Mononuclear cell (primary cell): ENCODE results near the gene ZNF20. TPM values are rescaled to one million over a fixed set of nuclear protein-coding genes. Genes with fewer than 3 reads are reported as not detected.
"Not testable (repeated sequence)": the region's sequence is repeated elsewhere in the genome, so short reads cannot be mapped to it uniquely, and the experiment has no call there.

Source experiments
- H3K27me3 ChIP-seq: 2 replicates; pipeline ENCODE4 v1.6.0; 2011; ENCODE audit warnings: low read length, control low read depth; ENCODE audit not compliant: insufficient read depth
- H3K4me1 ChIP-seq: 2 replicates; pipeline ENCODE4 v1.5.1; 2011; ENCODE audit warnings: mild to moderate bottlenecking, low read length, control low read depth; ENCODE audit not compliant: insufficient read depth
- H3K4me3 ChIP-seq: 2 replicates; pipeline ENCODE4 v1.5.1; 2011; ENCODE audit warnings: mild to moderate bottlenecking, low read length, moderate library complexity
- H3K9me3 ChIP-seq: 2 replicates; pipeline ENCODE4 v1.5.1; 2011; ENCODE audit warnings: low read depth, mild to moderate bottlenecking, control low read depth, low read length
- total RNA-seq: library from RNA; depleted of rRNA; stranded (reverse); fragments of >200 nt; gene quantifications from one replicate; pipeline ENCODE4 v1.2.3, GENCODE V29; 2012

The ZNF20 gene
- total RNA-seq, 1 donor: 1.9 TPM

DNA sequence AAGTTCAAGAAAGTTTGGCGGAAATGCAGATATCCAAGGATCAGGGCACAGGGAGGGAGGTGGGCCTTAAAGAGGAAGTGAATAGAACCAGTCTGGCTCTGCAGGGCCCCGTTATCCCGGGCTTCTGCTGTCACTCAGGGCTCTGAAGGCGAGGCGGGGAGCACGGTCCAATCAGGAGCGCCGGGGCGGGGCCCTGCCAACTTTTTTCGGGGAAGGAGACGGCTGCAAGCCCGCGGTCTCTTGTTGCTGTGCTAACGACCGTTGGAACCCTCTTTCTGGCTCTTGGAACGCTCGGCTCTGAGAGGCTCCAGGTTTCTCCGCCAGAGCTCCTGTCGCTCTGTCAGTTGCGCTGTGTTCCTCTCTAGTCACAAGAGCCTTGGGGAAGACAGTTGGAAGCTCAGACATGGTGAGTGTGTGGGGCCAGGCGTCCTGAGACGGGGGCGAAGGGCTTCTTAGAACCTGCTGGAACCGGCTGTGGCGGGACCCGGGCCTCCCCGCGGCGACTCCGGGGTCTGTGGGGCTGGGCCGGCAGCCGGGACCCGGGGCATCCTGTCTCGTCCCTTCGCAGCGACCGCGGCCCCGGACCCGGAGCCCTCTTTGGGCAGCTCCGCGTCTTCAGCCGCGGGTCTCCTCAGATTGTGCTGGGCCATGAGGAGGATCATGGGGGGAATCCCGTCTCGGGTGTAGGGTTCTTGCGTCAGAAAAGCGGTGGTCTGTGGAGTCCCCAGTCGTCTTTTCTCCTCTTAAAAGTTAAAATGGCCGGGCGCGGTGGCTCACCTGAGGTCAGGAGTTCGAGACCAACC lies 47.9 kb downstream of the ZNF20 start:
- Histone ChIP-seq H3K4me3 (peak overlapping the region; percentile 37), H3K27me3 (no peaks in the 10 kb centered on the region), H3K4me1 (peaks cover 15% of the 10 kb centered on the region), H3K9me3 (no peaks in the 10 kb centered on the region)

DNA sequence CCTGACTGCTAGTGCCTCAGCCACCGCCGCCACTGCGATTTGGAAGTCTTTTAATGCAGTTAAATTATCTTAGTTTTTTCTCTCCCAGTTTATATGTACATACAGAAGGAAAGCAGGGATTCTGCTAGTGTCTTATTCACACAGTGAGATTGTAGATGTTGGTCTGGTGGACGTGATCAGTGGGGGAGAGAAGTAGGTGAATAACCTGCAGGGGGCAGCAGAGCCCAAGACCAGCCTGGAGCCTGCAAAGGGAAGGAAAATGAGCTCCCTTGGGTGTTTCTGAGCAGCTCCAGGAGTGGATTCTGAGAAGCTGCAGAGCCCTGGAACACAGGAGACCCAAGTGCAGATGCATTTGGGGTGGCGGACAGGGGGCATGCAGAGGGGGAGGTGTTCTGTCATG lies 49.3 kb downstream of the ZNF20 start:
- Histone ChIP-seq H3K9me3 (no peaks in the 10 kb centered on the region), H3K4me1 (peaks cover 15% of the 10 kb centered on the region), H3K4me3 (no peak overlapping the region), H3K27me3 (no peaks in the 10 kb centered on the region)

- peaks cover 17% of the 10 kb centered on the region for H3K9me3 ChIP-seq
- no peaks in the 10 kb centered on the region for H3K27me3 ChIP-seq
- no peak overlapping the region for H3K4me3 ChIP-seq
Measured at GRCh38 chr19:12085074-12085818, 54.9 kb downstream of the ZNF20 start.

GRCh38 chr19:12083336-12083735 lies 56.8 kb downstream of the ZNF20 start:
- not testable (repeated sequence) for H3K4me1 ChIP-seq, H3K4me3 ChIP-seq, H3K27me3 ChIP-seq
- peaks cover 30% of the 10 kb centered on the region for H3K9me3 ChIP-seq

More at GRCh38 chr19:12085074-12085818, 54.9 kb downstream of the ZNF20 start:
- no peaks in the 10 kb centered on the region for H3K4me1 ChIP-seq

Other genes with a start within 250 kb of the ZNF20 start
- 14.8 TPM for gene ZNF700, start 215.2 kb downstream of the ZNF20 start, total RNA-seq
- 1.7 TPM for gene ZNF763, start 175.3 kb downstream of the ZNF20 start, total RNA-seq
- gene ZNF433, start 104.7 kb downstream of the ZNF20 start, total RNA-seq: 0.63 TPM
- gene ZNF878, start 87.4 kb downstream of the ZNF20 start, total RNA-seq: not detected
- gene ZNF844, start 75.6 kb downstream of the ZNF20 start, total RNA-seq: 32.2 TPM
- 1.7 TPM for gene ZNF625, start 16.4 kb upstream of the ZNF20 start, total RNA-seq
- 67.0 TPM for gene ZNF136, start 22.7 kb upstream of the ZNF20 start, total RNA-seq
- 24.7 TPM for gene ZNF44, start 154.5 kb upstream of the ZNF20 start, total RNA-seq
- 3.1 TPM for gene ZNF563, start 193.3 kb upstream of the ZNF20 start, total RNA-seq
- gene ZNF442, start 225.3 kb upstream of the ZNF20 start, total RNA-seq: 1.0 TPM